GM19328 (cell line): ENCODE results near the gene CENPP.
"Not testable (repeated sequence)": the region's sequence is repeated elsewhere in the genome, so short reads cannot be mapped to it uniquely, and the experiment has no call there.

Experiments
- ATAC-seq: cut with Tn5 transposase; IDR thresholded peaks from one replicate; pipeline ENCODE4 v1.9.1; 2021; ENCODE audit warnings: mild to moderate bottlenecking, moderate library complexity; ENCODE audit not compliant: unreplicated experiment

CENPP gene

GRCh38 chr9:92377876-92378275 lies 52.1 kb downstream of the CENPP start:
- ATAC-seq = no peak

- ATAC-seq = no peak
These were observed 53.3 kb downstream of the CENPP start for GRCh38 chr9:92378865-92379560.

GRCh38 chr9:92380603-92381002 lies 54.9 kb downstream of the CENPP start:
- ATAC-seq = no peak

GRCh38 chr9:92381775-92382174 lies 56.0 kb downstream of the CENPP start:
- ATAC-seq = no peak

- ATAC-seq = no peak
These were observed 58.6 kb downstream of the CENPP start for GRCh38 chr9:92384375-92384774.

GRCh38 chr9:92385001-92385400 lies 59.2 kb downstream of the CENPP start:
- no peak for ATAC-seq

GRCh38 chr9:92385477-92385876 lies 59.7 kb downstream of the CENPP start:
- no peak for ATAC-seq

- ATAC-seq = no peak
These were observed 60.2 kb downstream of the CENPP start for GRCh38 chr9:92385953-92386352.

- ATAC-seq = no peak
These were observed 66.9 kb downstream of the CENPP start for GRCh38 chr9:92392690-92393089.

- no peak for ATAC-seq
These were observed 67.9 kb downstream of the CENPP start for GRCh38 chr9:92393686-92394085.

- ATAC-seq = no peak
These were observed 69.9 kb downstream of the CENPP start for GRCh38 chr9:92395617-92396016.

GRCh38 chr9:92397853-92398252 lies 72.1 kb downstream of the CENPP start:
- ATAC-seq = no peak

- no peak for ATAC-seq
These were observed 76.6 kb downstream of the CENPP start for GRCh38 chr9:92402360-92402759.

- no peak for ATAC-seq
These were observed 77.3 kb downstream of the CENPP start for GRCh38 chr9:92402826-92403745.

GRCh38 chr9:92404042-92404836 lies 78.5 kb downstream of the CENPP start, which contains the start of gene OGN:
Gene OGN (minus strand): TSS chr9:92404578. CDS start chr9:92403407, 1,171 bp downstream.
- ATAC-seq = no peak

GRCh38 chr9:92405818-92406217 lies 80.1 kb downstream of the CENPP start:
- ATAC-seq = no peak

- ATAC-seq = peak; percentile 57
These were observed 80.7 kb downstream of the CENPP start for GRCh38 chr9:92406477-92406876.

- ATAC-seq = no peak
These were observed 82.1 kb downstream of the CENPP start for GRCh38 chr9:92407818-92408217.

GRCh38 chr9:92408747-92409478 lies 83.2 kb downstream of the CENPP start:
- no peak for ATAC-seq

- not testable (repeated sequence) for ATAC-seq
These were observed 85.4 kb downstream of the CENPP start for GRCh38 chr9:92411157-92411556.
